ENCODE data around the gene TAL1. TPM values are rescaled to one million over a fixed set of nuclear protein-coding genes. Genes with fewer than 3 reads are reported as not detected.

TAL1 gene
- total and polyA plus RNA-seq, 2 of the 8 experiments (the other 6 are each of a cell fraction or from before 2014, with no cell fraction given), result 0.09 to 0.15 TPM

DNA sequence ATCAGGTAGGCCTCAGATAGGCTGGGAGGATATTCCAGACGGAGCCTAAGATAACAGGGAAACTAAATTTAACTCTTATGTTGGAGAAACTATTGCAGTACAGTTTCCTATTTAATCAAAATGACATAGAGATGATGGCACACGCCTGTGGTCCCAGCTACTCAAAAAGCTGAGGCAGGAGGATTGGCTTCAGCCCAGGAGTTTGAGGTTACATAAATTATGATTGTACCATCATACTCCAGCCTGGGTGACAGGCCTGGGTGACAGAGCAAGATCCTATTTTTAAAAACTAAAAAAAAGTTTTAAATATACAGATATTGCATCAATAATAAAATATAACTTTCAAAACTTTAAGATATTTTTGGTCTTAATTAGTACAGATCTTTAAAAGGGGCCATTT is 25.2 kb upstream of the TAL1 start:
- no peaks in the 10 kb centered on the region for H3K79me2 ChIP-seq (ENCODE audit: control insufficient read depth in 1 of 2, insufficient read depth in 2 of 2, low read length in 2 of 2)
- POLR2A ChIA-PET (ENCODE audit: partially characterized antibody), result no interaction called here
- H3K27ac ChIP-seq (ENCODE audit: low read depth, low read length), result no peak overlapping the region
- H2BK15ac ChIP-seq (ENCODE audit: low read length), result no peak overlapping the region
- H2BK12ac ChIP-seq (ENCODE audit: low read depth, low read length), result no peak overlapping the region
- WGBS, 2 experiments (ENCODE audit: extremely low coverage in 1 of 2, insufficient coverage in 1 of 2, insufficient read length in 1 of 2, insufficient replicate concordance in 2 of 2, low coverage in 1 of 2, low lambda C conversion rate in 2 of 2, missing lambda C conversion rate in 1 of 2), result 91% methylated on average over 2 of the region's 2 CpGs; no CpG with 5 or more reads in 1 of the 2 experiments
- no peak overlapping the region for H4K8ac ChIP-seq (ENCODE audit: extremely low read depth, insufficient read depth, low read length)
- H2BK20ac ChIP-seq (ENCODE audit: low read length), result no peak overlapping the region
- no peak overlapping the region for H4K91ac ChIP-seq (replicated peaks; ENCODE audit: insufficient read length, low read length)
- no peak overlapping the region for H3K14ac ChIP-seq (ENCODE audit: insufficient read length)
- DNase-seq (ENCODE audit: low read depth in 1 of 2, low spot score in 2 of 2), result no peak
- no peak overlapping the region for H3K56ac ChIP-seq (replicated peaks; ENCODE audit: insufficient read length, low read depth, low read length)
- H3K9ac ChIP-seq (replicated peaks in 1 of 4; ENCODE audit: extremely low read depth in 1 of 4, low read depth in 3 of 4, low read length in 3 of 4), result no peak overlapping the region
- no peak overlapping the region for H3K4me3 ChIP-seq (ENCODE audit: extremely low read depth in 1 of 4, insufficient read depth in 2 of 4, low read depth in 3 of 4, low read length in 4 of 4)
- H2AFZ ChIP-seq (ENCODE audit: low read length), result no peak overlapping the region
- H3K36me3 ChIP-seq (ENCODE audit: control insufficient read depth in 2 of 4, insufficient read depth in 4 of 4, low read length in 3 of 4), result peaks cover 5 to 44% (median 23%) of the 10 kb centered on the region in 4 experiments; a peak in 6 of 8 replicates
- H4K20me1 ChIP-seq (replicated peaks in 1 of 2; ENCODE audit: control insufficient read depth in 1 of 2, insufficient read depth in 2 of 2, low read length in 2 of 2), result no peaks in the 10 kb centered on the region
- H3K4me2 ChIP-seq (ENCODE audit: insufficient read depth in 1 of 2, low read depth in 2 of 2, low read length in 2 of 2), result no peak overlapping the region
- H3K23ac ChIP-seq (ENCODE audit: insufficient read length), result no peak overlapping the region
- H4K5ac ChIP-seq (ENCODE audit: insufficient read length, low read depth, low read length), result no peak overlapping the region
- no peaks in the 10 kb centered on the region for H3K9me3 ChIP-seq (ENCODE audit: insufficient read depth in 2 of 2, low read depth in 1 of 2, low read length in 1 of 2)
- no peak overlapping the region for H3K4ac ChIP-seq (replicated peaks; ENCODE audit: insufficient read length, low read depth, low read length)
- H2AK5ac ChIP-seq (ENCODE audit: low read depth, low read length), result no peak overlapping the region
- no peak for FAIRE-seq
- H2BK5ac ChIP-seq (ENCODE audit: low read depth, low read length), result no peak overlapping the region
- CTCF ChIA-PET (ENCODE audit: partially characterized antibody), result interaction anchor here (0.7 to 1.9 kb wide), 3 partner anchors 24 to 78 kb away, joined by 3 to 7 read pairs (median 3); no protein-coding TSS in a partner anchor
- no peak overlapping the region for H3K18ac ChIP-seq (ENCODE audit: extremely low read depth, low read length)
- no peaks in the 10 kb centered on the region for H3K79me1 ChIP-seq (ENCODE audit: low read depth, low read length)
- H3K23me2 ChIP-seq (ENCODE audit: low read depth, low read length), result no peaks in the 10 kb centered on the region; the same call in 1 of the 2 replicates
- no peaks in the 10 kb centered on the region for H3K4me1 ChIP-seq (replicated peaks in 1 of 4; ENCODE audit: control insufficient read depth in 3 of 4, insufficient read depth in 4 of 4, low read length in 3 of 4)
- H2BK120ac ChIP-seq (replicated peaks; ENCODE audit: low read depth, low read length), result no peak overlapping the region
- H3K27me3 ChIP-seq (replicated peaks in 1 of 4; ENCODE audit: control insufficient read depth in 3 of 4, extremely low read depth in 1 of 4, insufficient read depth in 3 of 4, low read length in 3 of 4), result no peaks in the 10 kb centered on the region
- no peak for TF ChIP-seq E2F6 (IDR thresholded peaks at IDR 0.05)
- TF ChIP-seq CREB1 (IDR thresholded peaks at IDR 0.05), result no peak
- no peak for TF ChIP-seq SP4 (IDR thresholded peaks at IDR 0.05; ENCODE audit: low read length)
- TF ChIP-seq RAD21 (IDR thresholded peaks at IDR 0.05 in 1 of 2, conservative IDR thresholded peaks at IDR 0.05 in 1 of 2; ENCODE audit: low read depth in 2 of 2, low read length in 2 of 2), result no peak
- no peak for TF ChIP-seq CBX5 (IDR thresholded peaks at IDR 0.05; ENCODE audit: low read depth, low read length)
- TF ChIP-seq KDM1A (IDR thresholded peaks at IDR 0.05; ENCODE audit: borderline replicate concordance, low read length), result no peak
- TF ChIP-seq SP2 (IDR thresholded peaks at IDR 0.05; ENCODE audit: low read length), result no peak
- no peak for TF ChIP-seq SIN3A (conservative IDR thresholded peaks at IDR 0.05 in 1 of 2, IDR thresholded peaks at IDR 0.05 in 1 of 2; ENCODE audit: low read depth in 1 of 2, low read length in 2 of 2)
- no peak for TF ChIP-seq MAFK (IDR thresholded peaks at IDR 0.05; ENCODE audit: low read depth, low read length)
- TF ChIP-seq SP1 (IDR thresholded peaks at IDR 0.05; ENCODE audit: low read depth, low read length), result no peak
- TF ChIP-seq, protein P1, sequence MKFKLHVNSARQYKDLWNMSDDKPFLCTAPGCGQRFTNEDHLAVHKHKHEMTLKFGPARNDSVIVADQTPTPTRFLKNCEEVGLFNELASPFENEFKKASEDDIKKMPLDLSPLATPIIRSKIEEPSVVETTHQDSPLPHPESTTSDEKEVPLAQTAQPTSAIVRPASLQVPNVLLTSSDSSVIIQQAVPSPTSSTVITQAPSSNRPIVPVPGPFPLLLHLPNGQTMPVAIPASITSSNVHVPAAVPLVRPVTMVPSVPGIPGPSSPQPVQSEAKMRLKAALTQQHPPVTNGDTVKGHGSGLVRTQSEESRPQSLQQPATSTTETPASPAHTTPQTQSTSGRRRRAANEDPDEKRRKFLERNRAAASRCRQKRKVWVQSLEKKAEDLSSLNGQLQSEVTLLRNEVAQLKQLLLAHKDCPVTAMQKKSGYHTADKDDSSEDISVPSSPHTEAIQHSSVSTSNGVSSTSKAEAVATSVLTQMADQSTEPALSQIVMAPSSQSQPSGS (IDR thresholded peaks at IDR 0.05; ENCODE audit: low read length), result no peak
- no peak for TF ChIP-seq BCL11A (IDR thresholded peaks at IDR 0.05; ENCODE audit: low read depth in 2 of 2, low read length in 2 of 2)

Data from H1 (cell line).